ENCODE results near the gene SLX4IP.
A peak's percentile ranks its signal among the peaks of the same experiment; 100 is the strongest.

The SLX4IP gene

GRCh38 chr20:10653599-10654249 lies 218.6 kb downstream of the SLX4IP start:
- H3K9me3 ChIP-seq (ENCODE audit: insufficient read depth, low read depth, low read length): no peaks in the 10 kb centered on the region
- H3K4me1 ChIP-seq (ENCODE audit: insufficient read depth, low read length): peaks cover 59% of the 10 kb centered on the region
- no peaks in the 10 kb centered on the region for H3K27me3 ChIP-seq (ENCODE audit: insufficient read depth, low read length)
- H3K36me3 ChIP-seq (ENCODE audit: insufficient read depth, low read depth, low read length): peaks cover 98% of the 10 kb centered on the region
- no peak overlapping the region for H3K4me3 ChIP-seq (ENCODE audit: low read length)
- H3K27ac ChIP-seq (ENCODE audit: low read length): no peak overlapping the region
- no peak overlapping the region for H3K9ac ChIP-seq (ENCODE audit: low read depth, low read length)

DNA sequence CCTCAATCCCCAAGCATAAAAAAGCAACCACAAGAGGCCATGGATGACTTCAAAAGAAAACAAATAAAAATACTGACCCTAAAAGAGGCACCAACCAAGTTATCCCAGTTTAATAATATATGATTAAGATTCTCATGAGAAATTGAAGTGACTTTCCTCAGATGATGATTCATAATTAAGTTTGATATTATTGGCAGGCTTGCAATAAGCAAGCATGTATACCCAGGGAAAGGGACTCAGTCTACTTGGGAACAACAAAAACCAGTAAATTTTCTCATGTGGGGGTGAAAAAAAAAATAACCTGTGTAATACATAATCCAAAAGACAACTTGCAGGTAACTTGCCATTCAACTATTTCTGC lies 219.1 kb downstream of the SLX4IP start:
- Histone ChIP-seq H3K9me3 (ENCODE audit: insufficient read depth, low read depth, low read length) (no peaks in the 10 kb centered on the region), H3K27ac (ENCODE audit: low read length) (no peak overlapping the region), H3K27me3 (ENCODE audit: insufficient read depth, low read length) (no peaks in the 10 kb centered on the region), H3K9ac (ENCODE audit: low read depth, low read length) (no peak overlapping the region), H3K4me3 (ENCODE audit: low read length) (no peak overlapping the region), H3K36me3 (ENCODE audit: insufficient read depth, low read depth, low read length) (peaks cover 98% of the 10 kb centered on the region), H3K4me1 (ENCODE audit: insufficient read depth, low read length) (peaks cover 58% of the 10 kb centered on the region)

DNA sequence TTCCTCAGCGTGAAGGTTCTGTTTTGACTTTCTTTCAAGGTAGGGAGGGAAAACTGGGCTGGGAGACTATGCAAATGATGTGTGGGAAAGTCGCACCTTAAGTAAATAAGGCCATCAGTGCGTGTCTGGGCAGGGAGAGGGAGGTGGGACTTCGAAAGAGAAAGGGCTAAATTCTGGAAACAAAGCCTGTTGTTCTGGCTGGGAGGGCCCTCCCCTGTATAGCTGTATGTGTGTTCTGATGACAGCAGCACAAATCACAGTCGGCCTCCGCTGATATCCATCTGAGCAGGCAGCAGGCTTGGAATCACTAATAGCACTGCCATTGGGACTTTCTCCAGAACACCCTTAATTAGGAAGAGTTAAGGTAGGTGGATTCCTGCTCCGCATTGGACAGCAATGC lies 219.5 kb downstream of the SLX4IP start:
- H3K27me3 ChIP-seq (ENCODE audit: insufficient read depth, low read length): no peaks in the 10 kb centered on the region
- no peak overlapping the region for H3K27ac ChIP-seq (ENCODE audit: low read length)
- peaks cover 98% of the 10 kb centered on the region for H3K36me3 ChIP-seq (ENCODE audit: insufficient read depth, low read depth, low read length)
- H3K4me1 ChIP-seq (ENCODE audit: insufficient read depth, low read length): peaks cover 57% of the 10 kb centered on the region
- no peak overlapping the region for H3K9ac ChIP-seq (ENCODE audit: low read depth, low read length)
- H3K9me3 ChIP-seq (ENCODE audit: insufficient read depth, low read depth, low read length): no peaks in the 10 kb centered on the region
- no peak overlapping the region for H3K4me3 ChIP-seq (ENCODE audit: low read length)

GRCh38 chr20:10655720-10656669 lies 220.9 kb downstream of the SLX4IP start:
- Histone ChIP-seq H3K36me3 (ENCODE audit: insufficient read depth, low read depth, low read length) (peaks cover 98% of the 10 kb centered on the region), H3K27me3 (ENCODE audit: insufficient read depth, low read length) (no peaks in the 10 kb centered on the region), H3K9me3 (ENCODE audit: insufficient read depth, low read depth, low read length) (no peaks in the 10 kb centered on the region), H3K4me1 (ENCODE audit: insufficient read depth, low read length) (peaks cover 60% of the 10 kb centered on the region), H3K9ac (ENCODE audit: low read depth, low read length) (no peak overlapping the region), H3K27ac (ENCODE audit: low read length) (no peak overlapping the region), H3K4me3 (ENCODE audit: low read length) (no peak overlapping the region)

DNA sequence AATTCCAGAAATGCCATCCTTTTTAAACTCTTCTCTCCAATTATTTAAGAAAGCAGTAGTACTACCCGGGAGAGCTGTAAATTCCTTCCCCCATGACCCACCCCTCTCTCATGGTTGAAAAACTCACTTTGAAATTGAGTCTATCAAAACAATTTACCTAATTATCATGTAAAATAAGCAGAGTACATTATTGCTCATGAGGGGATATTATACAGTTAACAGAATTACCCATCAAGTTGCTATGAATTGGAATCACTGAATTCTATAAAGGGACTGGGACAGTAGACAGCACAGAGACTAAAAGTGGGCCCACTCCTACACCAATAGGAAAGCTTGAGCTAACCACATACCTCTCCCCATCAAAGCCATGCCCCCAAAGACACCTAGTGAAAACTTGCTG lies 222.3 kb downstream of the SLX4IP start:
- Histone ChIP-seq H3K9ac (ENCODE audit: low read depth, low read length) (no peak overlapping the region), H3K36me3 (ENCODE audit: insufficient read depth, low read depth, low read length) (peaks cover 98% of the 10 kb centered on the region), H3K27me3 (ENCODE audit: insufficient read depth, low read length) (no peaks in the 10 kb centered on the region), H3K9me3 (ENCODE audit: insufficient read depth, low read depth, low read length) (no peaks in the 10 kb centered on the region), H3K4me1 (ENCODE audit: insufficient read depth, low read length) (peaks cover 63% of the 10 kb centered on the region), H3K27ac (ENCODE audit: low read length) (no peak overlapping the region), H3K4me3 (ENCODE audit: low read length) (no peak overlapping the region)

GRCh38 chr20:10658051-10658823 lies 223.1 kb downstream of the SLX4IP start:
- Histone ChIP-seq H3K27me3 (ENCODE audit: insufficient read depth, low read length) (no peaks in the 10 kb centered on the region), H3K4me3 (ENCODE audit: low read length) (no peak overlapping the region), H3K36me3 (ENCODE audit: insufficient read depth, low read depth, low read length) (peaks cover 98% of the 10 kb centered on the region), H3K9me3 (ENCODE audit: insufficient read depth, low read depth, low read length) (no peaks in the 10 kb centered on the region), H3K4me1 (ENCODE audit: insufficient read depth, low read length) (peaks cover 58% of the 10 kb centered on the region), H3K27ac (ENCODE audit: low read length) (no peak overlapping the region), H3K9ac (ENCODE audit: low read depth, low read length) (no peak overlapping the region)

GRCh38 chr20:10658876-10659632 lies 223.9 kb downstream of the SLX4IP start:
- peaks cover 60% of the 10 kb centered on the region for H3K4me1 ChIP-seq (ENCODE audit: insufficient read depth, low read length)
- H3K9me3 ChIP-seq (ENCODE audit: insufficient read depth, low read depth, low read length): no peaks in the 10 kb centered on the region
- no peak overlapping the region for H3K4me3 ChIP-seq (ENCODE audit: low read length)
- no peak overlapping the region for H3K9ac ChIP-seq (ENCODE audit: low read depth, low read length)
- peaks cover 100% of the 10 kb centered on the region for H3K36me3 ChIP-seq (ENCODE audit: insufficient read depth, low read depth, low read length)
- H3K27ac ChIP-seq (ENCODE audit: low read length): no peak overlapping the region
- H3K27me3 ChIP-seq (ENCODE audit: insufficient read depth, low read length): no peaks in the 10 kb centered on the region

DNA sequence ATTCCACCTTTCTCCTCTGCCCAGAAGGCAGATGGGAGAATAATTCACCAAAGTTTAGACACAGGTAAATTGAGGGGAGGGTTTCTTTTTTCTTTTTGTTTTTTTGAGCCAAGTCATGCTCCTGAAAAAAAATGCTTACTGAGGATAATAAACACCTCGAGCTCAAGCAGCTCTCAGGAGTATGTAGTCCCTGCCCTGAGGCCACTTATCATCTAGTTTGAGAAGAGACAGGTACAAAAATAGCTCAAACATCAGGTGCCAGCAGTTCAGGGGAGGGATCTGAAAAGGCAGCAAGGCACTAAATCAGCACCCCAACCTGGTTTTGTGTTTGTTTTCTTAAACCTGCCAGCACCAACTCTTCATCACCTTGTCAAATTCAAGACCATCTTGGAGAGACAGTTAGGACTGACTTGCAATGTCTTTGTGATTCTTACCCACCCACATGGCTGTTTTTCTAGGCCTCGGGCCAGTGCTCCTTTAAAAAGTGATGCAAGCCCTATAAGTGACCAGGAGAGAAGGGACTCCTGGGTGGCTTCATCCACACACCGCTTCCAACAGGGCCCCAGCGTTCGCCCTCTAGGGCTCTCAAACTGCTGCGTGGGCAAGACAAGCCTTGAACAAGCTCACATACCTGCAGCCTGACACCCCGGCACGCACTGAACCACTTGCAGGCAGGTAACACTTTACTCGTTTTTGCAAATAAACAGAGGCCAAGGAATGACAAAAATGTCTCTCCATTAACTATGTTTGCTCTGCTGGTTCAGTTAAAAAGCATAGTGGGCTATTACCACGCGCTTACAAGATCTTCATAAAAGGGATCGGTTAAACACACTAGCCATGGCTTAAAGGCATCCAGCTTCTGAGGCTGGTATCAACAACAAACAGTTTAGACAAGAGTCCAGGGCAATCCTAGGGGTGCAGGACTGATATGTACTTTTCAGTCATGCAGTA lies 224.8 kb downstream of the SLX4IP start:
- peak overlapping the region; percentile 13 for H3K27ac ChIP-seq (ENCODE audit: low read length)
- peaks cover 91% of the 10 kb centered on the region for H3K36me3 ChIP-seq (ENCODE audit: insufficient read depth, low read depth, low read length)

GRCh38 chr20:10660661-10661060 lies 225.6 kb downstream of the SLX4IP start:
- Histone ChIP-seq H3K27me3 (ENCODE audit: insufficient read depth, low read length) (no peaks in the 10 kb centered on the region), H3K9me3 (ENCODE audit: insufficient read depth, low read depth, low read length) (no peaks in the 10 kb centered on the region), H3K36me3 (ENCODE audit: insufficient read depth, low read depth, low read length) (peaks cover 89% of the 10 kb centered on the region), H3K4me1 (ENCODE audit: insufficient read depth, low read length) (peaks cover 60% of the 10 kb centered on the region), H3K27ac (ENCODE audit: low read length) (no peak overlapping the region), H3K9ac (ENCODE audit: low read depth, low read length) (no peak overlapping the region; the same call in 1 of the 2 replicates), H3K4me3 (ENCODE audit: low read length) (no peak overlapping the region)

More for the DNA sequence above, 224.8 kb downstream of the SLX4IP start:
- no peaks in the 10 kb centered on the region for H3K27me3 ChIP-seq (ENCODE audit: insufficient read depth, low read length)
- H3K4me1 ChIP-seq (ENCODE audit: insufficient read depth, low read length): peaks cover 58% of the 10 kb centered on the region
- H3K9me3 ChIP-seq (ENCODE audit: insufficient read depth, low read depth, low read length): no peaks in the 10 kb centered on the region
- no peak overlapping the region for H3K4me3 ChIP-seq (ENCODE audit: low read length)
- no peak overlapping the region; the same call in 1 of the 2 replicates for H3K9ac ChIP-seq (ENCODE audit: low read depth, low read length)

DNA sequence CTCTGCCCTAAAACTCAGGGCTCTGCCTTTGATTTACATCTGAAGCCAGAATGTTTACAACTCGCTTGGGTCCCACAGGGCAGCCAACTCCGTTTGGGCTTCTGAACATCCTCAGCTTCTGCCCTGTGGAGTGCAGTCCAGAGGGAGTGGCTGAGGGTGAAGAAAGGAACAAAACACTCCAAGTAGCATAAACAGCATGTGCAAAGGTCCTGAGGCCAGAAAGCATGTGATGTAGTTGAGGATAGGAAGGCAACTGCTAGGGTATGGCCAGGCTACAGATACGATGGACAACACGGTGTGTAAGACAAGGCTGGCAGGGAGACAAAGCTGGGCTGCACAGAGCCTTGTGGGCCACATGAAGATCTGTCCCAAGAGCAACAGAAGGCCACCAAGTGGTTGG lies 226.2 kb downstream of the SLX4IP start:
- H3K4me3 ChIP-seq (ENCODE audit: low read length): no peak overlapping the region
- no peak overlapping the region for H3K27ac ChIP-seq (ENCODE audit: low read length)
- peaks cover 84% of the 10 kb centered on the region for H3K36me3 ChIP-seq (ENCODE audit: insufficient read depth, low read depth, low read length)
- peaks cover 64% of the 10 kb centered on the region for H3K4me1 ChIP-seq (ENCODE audit: insufficient read depth, low read length)
- no peaks in the 10 kb centered on the region for H3K9me3 ChIP-seq (ENCODE audit: insufficient read depth, low read depth, low read length)
- H3K27me3 ChIP-seq (ENCODE audit: insufficient read depth, low read length): no peaks in the 10 kb centered on the region
- H3K9ac ChIP-seq (ENCODE audit: low read depth, low read length): no peak overlapping the region

Data from iPS-20b (cell line).